Kidney (tissue), 14 donors: ENCODE data around the gene BAZ2B. TPM values are rescaled to one million over a fixed set of nuclear protein-coding genes. Genes with fewer than 3 reads are reported as not detected.

ENCODE experiments used
- DNase-seq, 5 donors: peaks; one replicate each; pipeline ENCODE4 v3.0.0-alpha.2; 2013 to 2020
- FAIRE-seq: peaks from 2 replicates; lab custom pipeline; 2012; peaks lifted over from hg19 to GRCh38; lab: Jason Lieb, UNC
- H3K27ac ChIP-seq, 2 donors: one replicate each; pipeline ENCODE4 v1.7.0; 2013; ENCODE audit warnings: low read depth in 2 of 2, low read length in 2 of 2, inconsistent platforms in 1 of 2
- H3K27me3 ChIP-seq: one replicate; pipeline ENCODE4 v1.7.1; 2013; ENCODE audit warnings: low read length, inconsistent platforms; ENCODE audit not compliant: control insufficient read depth, insufficient read depth
- H3K36me3 ChIP-seq, 3 donors: one replicate each; pipeline versions ENCODE4 v1.7.0 to v1.7.1; 2013; ENCODE audit warnings: low read length in 3 of 3, control low read depth in 1 of 3, inconsistent platforms in 1 of 3; ENCODE audit not compliant: insufficient read depth in 3 of 3, control insufficient read depth in 2 of 3
- H3K4me1 ChIP-seq, 3 donors: one replicate each; pipeline versions ENCODE4 v1.7.0 to v1.7.1; 2013; ENCODE audit warnings: low read length in 3 of 3, inconsistent platforms in 1 of 3, low read depth in 1 of 3; ENCODE audit not compliant: control insufficient read depth in 2 of 3, insufficient read depth in 2 of 3
- H3K4me3 ChIP-seq, 3 donors: one replicate each; pipeline versions ENCODE4 v1.7.0 to v1.8.1; 2013; ENCODE audit warnings: low read length in 3 of 3, control low read depth in 1 of 3, inconsistent platforms in 1 of 3
- H3K9ac ChIP-seq, 3 donors: one replicate each; pipeline versions ENCODE4 v1.7.0 to v1.7.1; 2013; ENCODE audit warnings: low read length in 3 of 3, control low read depth in 1 of 3, inconsistent platforms in 1 of 3
- H3K9me3 ChIP-seq, 3 donors: one replicate each; pipeline versions ENCODE4 v1.7.0 to v1.7.1; 2013; ENCODE audit warnings: low read length in 3 of 3, control low read depth in 1 of 3, inconsistent platforms in 1 of 3; ENCODE audit not compliant: control insufficient read depth in 2 of 3, insufficient read depth in 1 of 3
- CTCF ChIP-seq: IDR thresholded peaks from 3 replicates; pipeline ENCODE4 v1.5.1; 2012; ENCODE audit warnings: mild to moderate bottlenecking, moderate library complexity, borderline replicate concordance; ENCODE audit not compliant: insufficient read depth; ENCODE audit errors: extremely low read depth
- intact Hi-C: fragments of 100-400 bp; cut with DNase I; formaldehyde crosslinking; loops from one replicate; pipeline ENCODE4 v1.11.1; 2022
- polyA plus RNA-seq: library from polyadenylated mRNA; stranded (reverse); fragments of 350-450 nt; fragmentation: Illumina TruSeq; extraction: RNeasy Lipid Tissue Mini Kit (QIAGEN cat#74804); gene quantifications from one replicate; pipeline ENCODE4 v1.2.3, GENCODE V29; 2014; ENCODE audit warnings: low read depth, low replicate concordance; ENCODE audit not compliant: insufficient read depth
- total RNA-seq: library from RNA; stranded (reverse); fragmentation: NEBNext Ultra II Directional; extraction: Animal tissue kit (Norgen Biotek cat#: 25700); gene quantifications from one replicate; pipeline ENCODE4 v1.2.1, GENCODE V29; 2021
- donor health status: control.
- donor health status: control.
- donor health status: control.
- donor health status: control.
- donor health status: control.
- donor health status: DM: yes; HTN: yes; CAD: no.
- donor health status: Normal renal cell carcinoma (clear cell type).

The BAZ2B gene
- total and polyA plus RNA-seq, 2 donors from 2014 or later, result 5.1 to 87.3 TPM

GRCh38 chr2:159380685-159381239 lies 235.6 kb downstream of the BAZ2B start:
- DNase-seq (peak in 1 of 5 donors; percentile 11), FAIRE-seq (no peak)
- Histone ChIP-seq H3K36me3 (peaks cover 3 to 15% (median 12%) of the 10 kb centered on the region in 3 donors), H3K27me3 (no peaks in the 10 kb centered on the region), H3K4me3 (no peak overlapping the region), H3K9me3 (no peaks in the 10 kb centered on the region), H3K27ac (no peak overlapping the region), H3K4me1 (peaks cover 0 to 5% (median 0%) of the 10 kb centered on the region in 3 donors), H3K9ac (no peak overlapping the region)
- no peak for TF ChIP-seq CTCF
- intact Hi-C loops, result no loop called here

- Histone ChIP-seq H3K9me3 (no peaks in the 10 kb centered on the region), H3K4me1 (peaks cover 0 to 5% (median 0%) of the 10 kb centered on the region in 3 donors), H3K27ac (no peak overlapping the region), H3K9ac (no peak overlapping the region), H3K36me3 (peaks cover 0 to 11% (median 9%) of the 10 kb centered on the region in 3 donors), H3K27me3 (no peaks in the 10 kb centered on the region), H3K4me3 (no peak overlapping the region)
- intact Hi-C loops, result no loop called here
- DNase-seq (no peak), FAIRE-seq (peak; percentile 69)
- no peak for TF ChIP-seq CTCF
These were observed 237.2 kb downstream of the BAZ2B start for GRCh38 chr2:159379181-159379580.

GRCh38 chr2:159375241-159375640 lies 241.1 kb downstream of the BAZ2B start:
- TF ChIP-seq CTCF, result no peak
- intact Hi-C loops, result no loop called here
- no peak overlapping the region for H3K27ac ChIP-seq
- H3K9me3 ChIP-seq, result no peaks in the 10 kb centered on the region
- H3K4me1 ChIP-seq, result no peaks in the 10 kb centered on the region
- no peak overlapping the region for H3K4me3 ChIP-seq
- H3K27me3 ChIP-seq, result no peaks in the 10 kb centered on the region
- DNase-seq (no peak), FAIRE-seq (no peak)
- no peak overlapping the region for H3K9ac ChIP-seq
- peaks cover 2 to 15% (median 8%) of the 10 kb centered on the region in 3 donors for H3K36me3 ChIP-seq

- no peaks in the 10 kb centered on the region for H3K27me3 ChIP-seq
- no peak for TF ChIP-seq CTCF
- no peak overlapping the region for H3K9ac ChIP-seq
- no peaks in the 10 kb centered on the region for H3K9me3 ChIP-seq
- no peak for DNase-seq
- no peak overlapping the region for H3K27ac ChIP-seq
- intact Hi-C loops, result no loop called here
- H3K4me3 ChIP-seq, result no peak overlapping the region
- no peaks in the 10 kb centered on the region for H3K4me1 ChIP-seq
- FAIRE-seq, result no peak
- H3K36me3 ChIP-seq, result peaks cover 5 to 24% (median 12%) of the 10 kb centered on the region in 3 donors
These were observed 244.8 kb downstream of the BAZ2B start for GRCh38 chr2:159371506-159371905.
